Mesothelial cell of epicardium (in vitro differentiated cells): Measurements from ENCODE around the gene AFF3. TPM values are rescaled to one million over a fixed set of nuclear protein-coding genes. Genes with fewer than 3 reads are reported as not detected.
"Not testable (repeated sequence)": the region's sequence is repeated elsewhere in the genome, so short reads cannot be mapped to it uniquely, and the experiment has no call there.

ENCODE experiments used
- DNase-seq, 2 experiments: peaks; one replicate each; pipeline ENCODE4 v3.0.0; 2021; ENCODE audit warnings: low spot score in 2 of 2; ENCODE audit not compliant: unreplicated experiment in 2 of 2
- H3K27ac Mint-ChIP-seq: 2 replicates; pipeline ENCODE4 v1.8.0; 2021; ENCODE audit warnings: mixed read lengths
- H3K27me3 Mint-ChIP-seq: 2 replicates; pipeline ENCODE4 v1.8.0; 2021; ENCODE audit warnings: low read depth, mixed read lengths
- H3K36me3 Mint-ChIP-seq: 2 replicates; pipeline ENCODE4 v1.8.0; 2021; ENCODE audit warnings: mixed read lengths
- H3K4me1 Mint-ChIP-seq: 2 replicates; pipeline ENCODE4 v1.8.0; 2021; ENCODE audit warnings: mixed read lengths
- H3K4me3 Mint-ChIP-seq: 2 replicates; pipeline ENCODE4 v1.8.0; 2021; ENCODE audit warnings: mild to moderate bottlenecking, moderate library complexity, mixed read lengths
- H3K9me3 Mint-ChIP-seq: 2 replicates; pipeline ENCODE4 v1.8.0; 2021; ENCODE audit warnings: mixed read lengths
- CTCF ChIP-seq: fragments of 200-600 bp; sonication (generic); IDR thresholded peaks from one replicate; pipeline ENCODE4 v1.5.0; 2021; ENCODE audit warnings: antibody characterized with exemption; ENCODE audit not compliant: unreplicated experiment
- total RNA-seq: library from RNA; stranded (reverse); gene quantifications from 3 replicates; pipeline ENCODE4 v1.2.1, GENCODE V29; 2021

The AFF3 gene
- total RNA-seq, 1 donor from 2014 or later: 14.4 TPM

GRCh38 chr2:99953750-99954149 is 188.6 kb downstream of the AFF3 start:
- peaks cover 53% of the 10 kb centered on the region for H3K27me3 Mint-ChIP-seq
- no peak for DNase-seq
- no peak overlapping the region for H3K4me3 Mint-ChIP-seq
- TF ChIP-seq CTCF: no peak
- no peak overlapping the region for H3K27ac Mint-ChIP-seq
- H3K4me1 Mint-ChIP-seq: no peaks in the 10 kb centered on the region
- peaks cover 6% of the 10 kb centered on the region for H3K9me3 Mint-ChIP-seq
- peaks cover 2% of the 10 kb centered on the region for H3K36me3 Mint-ChIP-seq

GRCh38 chr2:99949963-99950362 is 192.4 kb downstream of the AFF3 start:
- H3K36me3 Mint-ChIP-seq: no peaks in the 10 kb centered on the region
- no peak overlapping the region for H3K27ac Mint-ChIP-seq
- no peaks in the 10 kb centered on the region for H3K9me3 Mint-ChIP-seq
- no peak for DNase-seq
- TF ChIP-seq CTCF: no peak
- H3K27me3 Mint-ChIP-seq: peaks cover 63% of the 10 kb centered on the region
- no peaks in the 10 kb centered on the region for H3K4me1 Mint-ChIP-seq
- H3K4me3 Mint-ChIP-seq: no peak overlapping the region

- H3K36me3 Mint-ChIP-seq: no peaks in the 10 kb centered on the region
- DNase-seq: no peak
- H3K27ac Mint-ChIP-seq: no peak overlapping the region
- no peak for TF ChIP-seq CTCF
- no peak overlapping the region for H3K4me3 Mint-ChIP-seq
- H3K4me1 Mint-ChIP-seq: no peaks in the 10 kb centered on the region
- no peaks in the 10 kb centered on the region for H3K9me3 Mint-ChIP-seq
- H3K27me3 Mint-ChIP-seq: peaks cover 66% of the 10 kb centered on the region
Measured at GRCh38 chr2:99949530-99949929, 192.9 kb downstream of the AFF3 start.

GRCh38 chr2:99948010-99948409 is 194.4 kb downstream of the AFF3 start:
- Mint-ChIP-seq H3K4me3 (no peak overlapping the region), H3K36me3 (no peaks in the 10 kb centered on the region), H3K27me3 (peaks cover 72% of the 10 kb centered on the region), H3K4me1 (no peaks in the 10 kb centered on the region), H3K27ac (no peak overlapping the region), H3K9me3 (no peaks in the 10 kb centered on the region)
- DNase-seq: no peak
- no peak for TF ChIP-seq CTCF

- peaks cover 77% of the 10 kb centered on the region for H3K27me3 Mint-ChIP-seq
- H3K9me3 Mint-ChIP-seq, H3K4me1 Mint-ChIP-seq, H3K4me3 Mint-ChIP-seq, DNase-seq, H3K36me3 Mint-ChIP-seq, H3K27ac Mint-ChIP-seq: not testable (repeated sequence)
Measured at GRCh38 chr2:99947366-99947765, 195.0 kb downstream of the AFF3 start.

- Mint-ChIP-seq H3K27me3 (peaks cover 83% of the 10 kb centered on the region), H3K4me3 (no peak overlapping the region)
- DNase-seq: no peak
Measured at GRCh38 chr2:99944019-99944418, 198.4 kb downstream of the AFF3 start.

More at GRCh38 chr2:99944019-99944418, 198.4 kb downstream of the AFF3 start:
- peaks cover 7% of the 10 kb centered on the region for H3K9me3 Mint-ChIP-seq
- no peak for TF ChIP-seq CTCF
- H3K4me1 Mint-ChIP-seq: no peaks in the 10 kb centered on the region
- no peak overlapping the region for H3K27ac Mint-ChIP-seq
- H3K36me3 Mint-ChIP-seq: peaks cover 3% of the 10 kb centered on the region
